Muscle of back (tissue), 11 donors: Measurements from ENCODE around the gene CD300A. TPM values are rescaled to one million over a fixed set of nuclear protein-coding genes. Genes with fewer than 3 reads are reported as not detected.
A peak's percentile ranks its signal among the peaks of the same experiment; 100 is the strongest.

ENCODE experiments used
- DNase-seq, 3 donors: peaks; one replicate each; pipeline versions ENCODE4 v3.0.0 to v3.0.0-alpha.2; 2013
- polyA plus RNA-seq, 10 donors: library from polyadenylated mRNA; unstranded; fragments of 120-200 nt; gene quantifications; one replicate each; pipeline ENCODE4 v1.2.1, GENCODE V29; 2013; ENCODE audit not compliant: insufficient read length in 10 of 10

Gene CD300A
- polyA plus RNA-seq, 10 donors = 1.8 to 3.5 (median 2.2) TPM

DNA sequence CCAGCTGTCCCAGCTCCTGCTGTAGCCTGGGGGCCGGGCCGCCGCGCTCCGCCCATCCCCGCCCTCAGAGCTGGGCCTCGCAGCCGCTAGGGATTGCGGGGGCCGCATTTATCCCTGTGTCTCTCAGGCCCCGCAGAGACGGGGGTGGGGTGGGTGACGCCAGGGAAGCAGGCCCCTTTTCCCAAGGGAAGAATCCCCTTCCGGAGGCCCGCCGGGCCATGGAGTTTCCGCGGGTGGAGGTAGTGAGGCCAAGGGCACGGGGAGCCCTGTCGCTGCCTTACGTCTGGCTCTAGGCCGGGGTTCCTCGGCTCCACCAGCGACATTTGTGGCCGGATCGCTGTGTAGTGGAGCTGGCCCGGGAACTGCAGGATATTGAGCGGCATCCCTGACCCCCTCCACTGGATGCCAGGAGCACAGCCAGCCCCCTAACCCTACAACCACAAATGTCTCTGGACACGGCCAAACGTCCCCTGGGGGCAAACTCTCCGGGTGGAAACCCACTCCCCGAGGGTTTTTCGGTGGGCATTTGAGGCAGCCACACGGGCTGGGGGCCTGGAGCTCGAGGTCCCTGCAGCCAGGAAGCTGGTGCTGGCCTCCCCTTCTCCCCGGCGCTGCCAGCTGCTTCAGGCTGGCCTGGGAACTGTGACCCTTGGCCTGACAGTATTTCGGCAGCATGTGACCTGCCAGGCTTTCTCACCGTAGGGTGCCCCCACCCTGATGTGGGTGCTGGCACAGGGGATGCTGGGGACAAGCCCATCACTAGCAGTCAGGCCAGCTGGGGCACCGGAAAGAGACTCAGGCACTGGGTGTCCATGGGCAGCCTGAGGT lies 12.0 kb upstream of the CD300A start:
- DNase-seq = peak; percentile 85 to 95 (median 90)

GRCh38 chr17:74455025-74455545 lies 11.3 kb upstream of the CD300A start:
- DNase-seq = peak in 1 of 3 donors; percentile 57

DNA sequence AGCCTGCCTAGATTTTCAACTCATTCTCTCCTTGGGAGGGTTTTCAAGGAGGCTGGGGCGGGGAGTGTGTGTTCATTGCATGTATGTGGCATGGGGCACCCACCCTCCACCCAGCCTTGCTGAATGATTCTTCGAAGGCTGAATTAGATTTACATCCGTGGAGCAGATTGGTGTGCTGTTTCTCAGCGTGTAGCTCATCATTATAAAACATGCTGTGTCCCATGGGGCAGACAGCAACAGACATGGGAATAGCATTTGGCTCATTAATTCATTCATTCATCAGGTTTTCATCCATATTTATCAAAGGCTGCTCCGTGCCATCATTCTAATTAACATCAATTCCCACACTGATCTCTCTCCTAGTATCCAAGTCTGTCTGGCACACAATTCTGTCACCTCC lies 10.6 kb upstream of the CD300A start:
- DNase-seq = no peak

DNA sequence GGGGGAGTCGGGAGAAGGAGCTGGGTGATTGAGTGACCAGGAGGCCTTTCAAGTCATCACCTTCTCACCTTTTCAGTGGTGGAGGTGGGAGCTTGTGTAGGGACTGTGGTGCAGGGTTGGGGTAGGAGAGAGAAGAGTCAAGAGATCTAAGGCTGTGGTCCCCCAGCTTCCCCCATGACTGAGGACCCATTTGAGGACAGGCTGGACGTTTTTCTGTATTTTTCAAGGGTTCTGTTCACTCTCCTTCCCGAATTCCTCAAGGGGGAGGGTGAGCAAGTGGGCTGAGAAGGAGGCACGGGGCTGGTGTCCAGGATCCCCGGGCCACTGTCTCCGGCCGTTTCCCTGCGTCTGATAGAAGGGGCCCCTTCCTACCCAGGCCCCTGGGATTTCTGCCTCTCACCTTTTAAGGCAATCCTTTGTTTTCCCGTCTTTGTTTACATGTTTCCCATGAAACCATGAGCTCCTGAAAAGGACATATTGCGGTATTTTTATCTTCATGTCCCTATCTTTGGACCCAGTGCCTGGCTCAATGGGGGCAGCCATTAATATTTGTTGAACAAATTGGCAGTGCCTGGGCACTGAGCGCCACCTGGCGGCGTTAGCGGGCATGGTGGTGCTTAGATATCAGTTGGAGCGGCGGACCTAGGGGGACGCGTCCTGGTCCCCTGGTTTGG lies 9.2 kb upstream of the CD300A start:
- peak; percentile 62 to 85 (median 80) for DNase-seq

GRCh38 chr17:74457820-74458166 lies 8.6 kb upstream of the CD300A start:
- no peak for DNase-seq

DNA sequence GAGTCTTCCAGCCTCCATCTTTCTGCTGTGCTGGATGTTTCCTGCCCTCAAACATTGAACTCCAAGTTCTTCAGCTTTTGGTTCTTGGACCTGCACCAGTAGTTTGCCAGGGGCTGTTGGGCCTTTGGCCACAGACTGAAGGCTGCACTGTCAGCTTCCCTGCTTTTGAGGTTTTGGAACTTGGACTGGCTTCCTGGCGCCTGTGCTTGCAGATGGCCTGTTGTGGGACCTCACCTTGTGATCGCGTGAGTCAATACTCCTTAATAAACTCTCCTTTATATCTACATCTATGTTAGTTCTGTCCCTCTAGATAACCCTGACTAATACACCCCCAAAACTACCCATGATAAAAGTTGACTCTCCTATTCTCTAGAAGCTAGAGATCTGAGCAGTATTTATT lies 7.6 kb upstream of the CD300A start:
- no peak for DNase-seq

- DNase-seq = no peak
These were observed 6.8 kb upstream of the CD300A start for GRCh38 chr17:74459622-74460021.

DNA sequence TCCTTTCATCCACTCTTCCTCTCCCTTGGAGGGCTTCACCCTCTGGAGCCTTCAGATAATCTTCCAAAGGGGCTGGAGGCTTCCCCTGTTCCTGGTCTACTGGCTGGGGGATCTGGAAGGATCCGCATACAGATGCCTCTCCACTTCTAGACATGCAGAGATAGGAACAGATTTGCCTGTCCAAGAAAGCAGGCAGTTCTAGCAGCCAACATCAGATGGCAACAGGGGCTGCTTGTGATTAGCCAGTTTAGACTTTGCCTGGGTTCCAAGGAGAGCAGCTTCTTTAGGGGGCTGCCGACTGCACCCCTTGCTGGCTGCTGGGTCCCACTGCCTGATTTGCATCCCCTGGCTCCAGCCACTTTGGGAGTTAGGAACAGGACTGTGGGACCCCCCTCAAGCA lies 6.2 kb upstream of the CD300A start:
- no peak for DNase-seq

DNA sequence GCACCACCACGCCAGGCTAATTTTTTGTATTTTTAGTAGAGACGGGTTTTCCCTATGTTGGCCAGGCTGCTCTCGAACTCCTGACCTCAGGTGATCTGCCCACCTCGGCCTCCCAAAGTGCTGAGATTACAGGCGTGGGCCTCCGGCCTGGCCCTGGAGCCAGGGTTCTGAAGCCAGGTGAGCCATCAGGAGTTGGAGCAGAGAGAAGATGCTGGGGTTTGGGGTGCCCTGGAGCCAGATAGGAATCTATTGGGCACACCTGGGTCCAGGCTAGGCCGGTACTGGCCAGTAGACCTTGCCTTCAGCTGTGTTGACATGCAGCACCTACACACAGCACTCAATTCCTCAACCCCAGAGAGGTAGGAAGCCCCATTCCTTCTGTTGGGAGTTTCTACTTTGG lies 5.4 kb upstream of the CD300A start:
- no peak for DNase-seq

DNA sequence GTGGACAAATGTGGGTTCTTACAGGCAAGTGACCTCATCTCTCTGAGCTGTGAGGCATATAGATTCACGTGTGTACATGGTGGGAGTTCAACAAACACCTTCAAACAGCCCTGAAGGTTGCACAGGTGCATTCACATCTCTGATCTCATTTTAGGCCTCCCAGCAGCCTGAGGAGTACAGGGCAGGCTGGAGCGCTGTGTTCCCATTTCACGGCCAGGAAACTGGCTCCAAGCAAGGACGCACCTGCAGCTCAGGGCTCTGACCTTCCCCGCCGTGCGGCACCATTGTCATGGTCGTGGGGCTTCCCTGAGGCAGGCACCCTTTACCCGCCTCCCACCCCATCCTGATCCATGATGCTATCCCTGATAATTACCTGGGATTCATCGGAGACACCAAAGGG lies 4.8 kb upstream of the CD300A start:
- DNase-seq = no peak

- no peak for DNase-seq
These were observed 1.6 kb upstream of the CD300A start for GRCh38 chr17:74464730-74465377.

DNA sequence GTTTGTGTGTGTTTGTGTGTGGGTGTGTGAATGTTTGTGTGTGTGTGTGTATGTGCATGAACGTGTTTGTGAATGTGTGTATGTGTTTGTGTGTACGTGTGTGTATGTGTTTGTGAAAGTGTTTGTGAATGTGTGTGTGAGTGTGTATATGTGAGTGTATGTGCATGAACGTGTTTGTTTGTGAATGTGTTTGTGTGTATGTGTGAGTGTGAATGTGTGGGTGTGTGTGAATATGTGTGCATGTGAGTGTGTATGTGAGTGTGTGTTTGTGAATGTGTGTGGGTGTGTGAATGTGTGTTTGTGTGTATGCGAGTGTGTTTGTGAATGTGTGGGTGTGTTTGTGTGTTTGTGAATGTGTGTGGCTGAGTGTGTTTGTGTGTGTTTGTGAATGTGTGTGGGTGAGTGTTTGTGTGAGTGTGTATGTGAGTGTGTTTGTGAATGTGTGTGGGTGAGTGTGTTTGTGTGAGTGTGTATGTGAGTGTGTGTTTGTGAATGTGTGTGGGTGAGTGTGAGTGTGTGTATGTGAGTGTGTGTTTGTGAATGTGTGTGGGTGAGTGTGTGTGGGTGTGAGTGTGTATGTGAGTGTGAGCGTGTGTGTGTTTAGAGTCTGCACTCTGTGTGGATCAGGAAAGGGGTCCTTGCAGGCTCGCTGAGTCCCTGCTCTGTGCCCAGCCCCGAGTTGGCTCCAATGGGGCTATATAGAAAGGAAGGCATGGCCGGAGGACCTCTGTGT lies 890 bp upstream of the CD300A start:
- no peak for DNase-seq

DNA sequence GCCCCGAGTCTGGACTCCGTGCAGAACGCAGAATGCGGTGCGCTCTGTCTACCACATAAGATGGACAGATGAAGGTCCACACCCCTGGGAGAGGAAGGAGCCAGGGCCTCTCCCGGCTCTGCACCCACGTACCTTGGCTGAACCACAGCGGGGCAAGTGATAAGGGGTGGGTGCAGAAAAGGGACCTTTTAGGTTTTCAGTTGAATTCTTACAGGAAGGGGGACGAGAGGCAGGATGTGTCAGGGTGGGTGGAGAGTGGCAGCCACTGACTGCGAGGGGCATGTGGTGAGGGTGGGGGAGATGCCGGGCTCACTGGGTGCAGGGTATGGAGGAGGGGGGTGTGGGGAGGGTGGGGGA lies 372 bp downstream of the CD300A start:
- DNase-seq = no peak

DNA sequence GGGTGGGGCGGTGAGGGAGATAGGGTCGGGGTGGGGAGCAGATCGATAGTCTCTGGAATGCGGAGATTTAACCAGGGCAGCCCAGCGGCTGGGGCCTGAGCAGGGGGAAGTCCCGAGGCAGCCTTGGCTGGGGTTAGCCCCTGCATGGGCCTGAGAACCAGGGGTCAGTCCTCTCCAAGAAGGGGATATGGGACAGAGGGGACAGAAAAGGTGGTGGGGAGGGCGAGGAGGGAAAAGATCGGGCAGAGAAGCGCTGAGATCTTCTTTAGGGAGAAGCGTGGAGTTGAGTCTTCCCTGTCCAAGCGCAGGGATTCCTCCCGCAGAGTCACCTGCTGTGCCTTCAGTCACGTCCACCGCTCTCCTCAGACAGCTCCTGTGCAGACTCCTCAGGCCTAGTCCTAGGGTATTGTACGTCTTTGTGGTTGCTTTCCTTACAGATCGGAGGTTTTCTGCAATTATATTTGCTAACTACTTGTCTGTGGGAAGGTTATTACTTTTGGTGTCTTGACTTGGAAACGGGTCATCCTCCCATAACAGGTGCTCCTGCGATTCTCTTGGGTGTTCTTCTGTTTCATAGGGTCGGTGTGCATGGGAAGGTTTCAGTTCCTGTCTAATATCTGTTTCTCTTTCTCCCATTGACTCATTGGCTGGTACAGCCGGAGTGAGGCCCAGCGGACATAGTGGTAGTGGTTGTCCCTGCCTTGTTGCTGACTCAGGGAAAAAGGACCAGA lies 952 bp downstream of the CD300A start:
- DNase-seq = no peak

DNA sequence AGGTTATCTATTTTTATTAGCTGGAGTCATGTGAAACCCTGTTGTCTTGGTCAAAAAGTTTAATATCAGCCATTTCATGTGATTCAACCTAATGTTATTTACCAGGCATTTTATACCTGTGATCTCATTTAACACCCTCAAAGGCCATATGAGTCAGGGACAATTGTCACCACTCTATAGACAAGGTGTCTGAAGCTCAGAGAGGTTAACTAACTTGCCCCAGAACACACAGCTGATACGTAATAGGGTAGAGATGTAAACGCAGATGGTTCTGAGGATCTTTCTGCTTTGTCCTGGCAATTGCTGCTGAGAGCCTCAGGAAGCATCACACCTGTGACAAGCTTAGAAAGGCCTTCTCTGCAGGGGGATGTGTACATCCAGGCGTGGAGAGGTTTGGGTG lies 4.9 kb downstream of the CD300A start:
- no peak for DNase-seq

DNA sequence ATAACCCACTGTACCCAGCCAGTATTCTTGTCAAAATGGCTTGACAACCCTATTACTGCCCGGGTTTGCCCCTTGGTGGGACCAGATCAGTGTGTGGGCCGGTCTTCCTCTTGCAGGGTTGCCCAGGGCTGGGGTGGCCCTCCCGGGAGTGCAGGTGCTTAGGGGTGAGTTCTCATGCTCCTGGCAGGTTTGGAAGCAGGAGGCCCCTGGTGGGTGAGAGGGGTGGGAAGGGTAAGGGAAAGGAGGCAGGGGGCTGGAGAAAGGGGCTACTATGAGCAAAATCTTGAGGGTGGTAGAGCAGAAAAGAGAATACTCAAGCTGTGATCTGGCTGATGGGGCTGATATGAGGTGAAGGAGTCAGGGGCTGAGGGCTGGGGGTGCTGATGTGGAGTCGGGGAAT lies 6.5 kb downstream of the CD300A start:
- DNase-seq = no peak

GRCh38 chr17:74473294-74473693 lies 6.9 kb downstream of the CD300A start:
- no peak for DNase-seq

DNA sequence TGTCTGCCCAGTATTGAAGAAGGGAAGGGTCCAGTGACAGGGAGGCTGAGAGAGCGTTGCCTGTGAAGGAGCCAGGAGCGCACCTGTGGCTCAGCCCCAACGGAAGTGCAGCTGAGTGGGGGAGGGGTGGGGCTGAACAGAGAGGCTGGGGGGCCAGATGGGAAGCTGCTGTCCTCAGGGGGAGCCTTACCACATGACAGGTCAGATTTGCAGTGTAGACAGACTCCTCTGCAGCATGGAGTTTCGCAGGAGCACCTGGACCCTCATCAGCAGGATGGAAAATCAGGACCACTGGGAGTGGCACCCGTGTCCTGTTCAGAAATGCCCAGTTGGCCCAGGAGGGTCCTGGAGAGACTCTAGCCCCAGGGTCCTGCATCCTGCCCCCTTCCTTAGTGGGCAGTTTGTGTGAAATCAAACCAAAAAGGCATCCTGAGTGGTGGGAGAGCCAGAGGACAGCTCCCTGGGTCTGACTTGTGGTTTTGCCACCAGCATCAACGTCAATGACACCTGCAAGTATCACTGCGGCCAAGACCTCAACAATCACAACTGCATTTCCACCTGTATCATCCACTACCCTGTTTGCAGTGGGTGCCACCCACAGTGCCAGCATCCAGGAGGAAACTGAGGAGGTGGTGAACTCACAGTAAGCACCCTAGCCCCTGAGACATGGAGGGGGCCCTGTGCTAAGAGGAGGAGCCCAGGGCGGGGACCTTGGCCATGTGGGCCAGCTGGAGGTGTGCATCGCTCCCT lies 7.8 kb downstream of the CD300A start:
- no peak for DNase-seq

- no peak for DNase-seq
These were observed 8.8 kb downstream of the CD300A start for GRCh38 chr17:74475189-74475588.

GRCh38 chr17:74477411-74477810 lies 11.0 kb downstream of the CD300A start:
- no peak for DNase-seq
